Sigmoid colon (tissue), 3 donors: Measurements from ENCODE around the gene CELSR2.

ENCODE experiments used
- POLR2A ChIP-seq, 2 donors: fragments of 450-650 bp; IDR thresholded peaks; one replicate each; pipeline ENCODE4 v1.6.1; 2016; ENCODE audit warnings: antibody characterized with exemption in 2 of 2, mild to moderate bottlenecking in 2 of 2, moderate library complexity in 2 of 2
- TF ChIP-seq, protein P1 (sequence below), 4 experiments: fragments of 450-650 bp in 3 of 4; fragments of 200-600 bp in 1 of 4; IDR thresholded peaks; one replicate each; pipeline ENCODE4 v1.5.1; 2016 to 2019; ENCODE audit warnings: antibody characterized with exemption in 4 of 4, mild to moderate bottlenecking in 3 of 4, moderate library complexity in 2 of 4

- no peak for TF ChIP-seq POLR2A (IDR thresholded peaks at IDR 0.05)
- TF ChIP-seq, protein P1, sequence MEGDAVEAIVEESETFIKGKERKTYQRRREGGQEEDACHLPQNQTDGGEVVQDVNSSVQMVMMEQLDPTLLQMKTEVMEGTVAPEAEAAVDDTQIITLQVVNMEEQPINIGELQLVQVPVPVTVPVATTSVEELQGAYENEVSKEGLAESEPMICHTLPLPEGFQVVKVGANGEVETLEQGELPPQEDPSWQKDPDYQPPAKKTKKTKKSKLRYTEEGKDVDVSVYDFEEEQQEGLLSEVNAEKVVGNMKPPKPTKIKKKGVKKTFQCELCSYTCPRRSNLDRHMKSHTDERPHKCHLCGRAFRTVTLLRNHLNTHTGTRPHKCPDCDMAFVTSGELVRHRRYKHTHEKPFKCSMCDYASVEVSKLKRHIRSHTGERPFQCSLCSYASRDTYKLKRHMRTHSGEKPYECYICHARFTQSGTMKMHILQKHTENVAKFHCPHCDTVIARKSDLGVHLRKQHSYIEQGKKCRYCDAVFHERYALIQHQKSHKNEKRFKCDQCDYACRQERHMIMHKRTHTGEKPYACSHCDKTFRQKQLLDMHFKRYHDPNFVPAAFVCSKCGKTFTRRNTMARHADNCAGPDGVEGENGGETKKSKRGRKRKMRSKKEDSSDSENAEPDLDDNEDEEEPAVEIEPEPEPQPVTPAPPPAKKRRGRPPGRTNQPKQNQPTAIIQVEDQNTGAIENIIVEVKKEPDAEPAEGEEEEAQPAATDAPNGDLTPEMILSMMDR (IDR thresholded peaks at IDR 0.05) = no peak
These were observed 43.0 kb upstream of the CELSR2 start for GRCh38 chr1:109206339-109206738.
